Psoas muscle (tissue), 8 donors: ENCODE measurements around the gene ZNF805. TPM values are rescaled to one million over a fixed set of nuclear protein-coding genes. Genes with fewer than 3 reads are reported as not detected.

ENCODE experiments used
- ATAC-seq, 4 donors: fragments of 200-7000 bp; cut with Tn5 transposase; one replicate each; pipeline ENCODE4 v1.9.1; 2020; ENCODE audit warnings: moderate library complexity in 3 of 4, mild to moderate bottlenecking in 2 of 4
- DNase-seq, 2 donors: peaks; one replicate each; pipeline ENCODE4 v3.0.0-alpha.2; 2020
- H3K27ac ChIP-seq: fragments of 200-600 bp; one replicate; pipeline ENCODE4 v1.8.0; 2022
- H3K27me3 ChIP-seq, 3 donors: fragments of 200-600 bp in 1 of 3; one replicate each; pipeline versions ENCODE4 v1.6.1 to v1.8.0; 2013 to 2022; ENCODE audit warnings: low read length in 2 of 3, mild to moderate bottlenecking in 2 of 3, moderate library complexity in 1 of 3; ENCODE audit not compliant: insufficient read depth in 3 of 3
- H3K36me3 ChIP-seq, 2 donors: fragments of 200-600 bp in 1 of 2; one replicate each; pipeline versions ENCODE4 v1.6.1 to v1.8.0; 2013 to 2022; ENCODE audit warnings: low read depth in 1 of 2, mild to moderate bottlenecking in 1 of 2, moderate library complexity in 1 of 2; ENCODE audit not compliant: insufficient read depth in 1 of 2
- H3K4me1 ChIP-seq: fragments of 200-600 bp; one replicate; pipeline ENCODE4 v1.8.0; 2022
- H3K4me3 ChIP-seq: fragments of 200-600 bp; one replicate; pipeline ENCODE4 v1.8.0; 2022; ENCODE audit warnings: mild to moderate bottlenecking
- H3K9me3 ChIP-seq: fragments of 200-600 bp; one replicate; pipeline ENCODE4 v1.8.0; 2022
- CTCF ChIP-seq: fragments of 200-600 bp; IDR thresholded peaks from one replicate; pipeline ENCODE4 v1.8.0; 2022; ENCODE audit warnings: antibody characterized with exemption
- WGBS, 3 donors: extraction: QIAGEN DNeasy Blood & Tissue Kit; methylation state at CpG; one replicate each; pipeline versions ENCODE4 v1.1.6 to v1.1.7; 2013; 5-methylcytosine and 5-hydroxymethylcytosine counted together
- intact Hi-C, 2 donors: fragments of 100-400 bp; cut with DNase I; formaldehyde crosslinking; loops; one replicate each; pipeline versions ENCODE4 v1.11.0 to v1.14.2; 2022
- polyA plus RNA-seq, 3 donors: library from polyadenylated mRNA; stranded (reverse); fragments of 200-250 nt; gene quantifications; one replicate each; pipeline ENCODE4 v1.2.3, GENCODE V29; 2013
- total RNA-seq, 4 donors: library from RNA; stranded (reverse); fragmentation: NEBNext Ultra II Directional in 2 of 4; extraction: Animal tissue kit (Norgen Biotek cat#: 25700) in 2 of 4; gene quantifications; one replicate each; pipeline versions ENCODE4 v1.2.1 to v1.2.4, GENCODE V29; 2021 to 2023
- donor health status: healthy with polysubstance abuse.
- donor health status: DM: no; HTN: no; CAD: no; lungs with moderate emphysema.
- donor health status: Bipolar disorder and iron deficiency.
- donor health status: healthy.
- donor health status: DM: yes; HTN: yes; CAD: no.
- donor health status: DM: no; HTN: no; CAD: no.
- donor health status: DM: no; HTN: no; CAD: no.
- donor health status: DM: yes; HTN: yes; CAD: no.

Gene ZNF805
- total and polyA plus RNA-seq, 7 donors, result 1.2 to 16.4 (median 10.3) TPM

DNA sequence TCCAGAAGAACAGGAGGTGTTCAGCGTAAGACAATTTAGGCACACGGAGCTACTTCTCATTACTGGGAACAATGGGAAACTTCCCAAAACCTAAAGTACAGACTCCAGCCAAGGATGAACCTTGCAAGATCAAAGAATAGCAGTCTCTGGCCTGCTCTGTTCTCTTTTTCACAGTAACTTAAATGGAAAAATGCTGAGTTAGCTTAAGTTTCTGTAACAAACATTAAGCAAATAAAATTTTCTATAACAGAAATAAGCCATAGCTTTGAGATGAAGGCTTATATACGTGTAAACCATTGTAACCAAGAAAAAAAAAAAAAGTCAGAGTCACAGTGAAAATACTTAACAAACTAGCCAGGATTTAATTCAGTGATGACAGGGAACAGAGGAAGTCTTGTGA lies 21.6 kb downstream of the ZNF805 start:
- no peak for ATAC-seq
- Histone ChIP-seq H3K27ac (no peak overlapping the region), H3K27me3 (no peaks in the 10 kb centered on the region), H3K4me1 (no peaks in the 10 kb centered on the region), H3K4me3 (no peak overlapping the region), H3K9me3 (no peaks in the 10 kb centered on the region), H3K36me3 (peaks cover 3 to 29% of the 10 kb centered on the region in 2 donors)
- WGBS, 3 donors, result 87 to 91% (median 90%) methylated on average over 3 of the region's 3 CpGs
- intact Hi-C loops, result no loop called here
- no peak for DNase-seq
- no peak for TF ChIP-seq CTCF

GRCh38 chr19:57263244-57263741 lies 22.9 kb downstream of the ZNF805 start:
- Histone ChIP-seq H3K4me3 (no peak overlapping the region), H3K4me1 (no peaks in the 10 kb centered on the region), H3K27me3 (no peaks in the 10 kb centered on the region), H3K36me3 (peaks cover 3 to 27% of the 10 kb centered on the region in 2 donors), H3K27ac (no peak overlapping the region), H3K9me3 (no peaks in the 10 kb centered on the region)
- WGBS, 3 donors, result 86 to 95% (median 88%) methylated on average over 1 of the region's 1 CpG
- no peak for TF ChIP-seq CTCF
- ATAC-seq (no peak), DNase-seq (no peak)
- intact Hi-C loops, result no loop called here

- no peak for ATAC-seq
These were observed 26.9 kb downstream of the ZNF805 start for GRCh38 chr19:57267291-57267690.

GRCh38 chr19:57269515-57270250 lies 29.3 kb downstream of the ZNF805 start:
- H3K4me1 ChIP-seq, result no peaks in the 10 kb centered on the region
- no peak for ATAC-seq
- no peak for DNase-seq
- peaks cover 0 to 31% of the 10 kb centered on the region in 2 donors for H3K36me3 ChIP-seq
- H3K27me3 ChIP-seq, result no peaks in the 10 kb centered on the region
- TF ChIP-seq CTCF, result no peak
- no peak overlapping the region for H3K4me3 ChIP-seq
- 81 to 94% (median 85%) methylated on average over 4 of the region's 4 CpGs for WGBS, 3 donors
- intact Hi-C loops, result no loop called here
- H3K27ac ChIP-seq, result no peak overlapping the region
- H3K9me3 ChIP-seq, result no peaks in the 10 kb centered on the region

More at GRCh38 chr19:57267291-57267690, 26.9 kb downstream of the ZNF805 start:
- no peaks in the 10 kb centered on the region for H3K4me1 ChIP-seq
- no peak overlapping the region for H3K4me3 ChIP-seq
- no peaks in the 10 kb centered on the region for H3K27me3 ChIP-seq
- H3K9me3 ChIP-seq, result no peaks in the 10 kb centered on the region
- TF ChIP-seq CTCF, result no peak
- peaks cover 0 to 14% of the 10 kb centered on the region in 2 donors for H3K36me3 ChIP-seq
- WGBS, 3 donors, result 82 to 90% (median 90%) methylated on average over 3 of the region's 3 CpGs
- intact Hi-C loops, result no loop called here
- no peak overlapping the region for H3K27ac ChIP-seq
- no peak for DNase-seq

DNA sequence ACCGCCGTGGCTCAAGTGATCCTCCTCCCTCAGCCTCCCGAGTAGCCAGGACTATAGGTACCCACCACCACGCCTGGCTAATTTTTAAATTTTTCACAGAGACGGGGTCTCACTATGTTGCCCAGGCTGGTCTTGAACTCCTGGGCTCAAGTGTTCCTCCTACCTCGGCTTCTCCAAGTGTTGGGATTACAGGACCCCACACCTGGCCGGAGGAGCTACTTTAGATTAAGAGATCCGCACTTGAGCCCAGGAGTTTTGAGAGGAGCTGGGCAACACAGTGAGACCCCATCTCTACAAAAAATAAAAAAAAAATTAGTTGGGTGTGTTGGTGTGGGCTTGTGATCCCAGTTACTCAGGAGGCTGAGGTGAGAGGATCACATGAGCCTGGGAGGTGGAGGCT lies 30.8 kb downstream of the ZNF805 start:
- no peaks in the 10 kb centered on the region for H3K9me3 ChIP-seq
- TF ChIP-seq CTCF, result no peak
- DNase-seq (no peak), ATAC-seq (no peak)
- H3K36me3 ChIP-seq, result peaks cover 0 to 45% of the 10 kb centered on the region in 2 donors
- 94 to 97% (median 96%) methylated on average over 8 of the region's 8 CpGs for WGBS, 3 donors
- no peak overlapping the region for H3K27ac ChIP-seq
- intact Hi-C loops, result no loop called here
- H3K27me3 ChIP-seq, result no peaks in the 10 kb centered on the region
- no peak overlapping the region for H3K4me3 ChIP-seq
- no peaks in the 10 kb centered on the region for H3K4me1 ChIP-seq
